OCI-M1 (cell line): ENCODE data around the gene SLC35C1.

Experiments
- DNase-seq: peaks from one replicate; lab custom pipeline; 2025; lab: John Stamatoyannopoulos, UW

The SLC35C1 gene

DNA sequence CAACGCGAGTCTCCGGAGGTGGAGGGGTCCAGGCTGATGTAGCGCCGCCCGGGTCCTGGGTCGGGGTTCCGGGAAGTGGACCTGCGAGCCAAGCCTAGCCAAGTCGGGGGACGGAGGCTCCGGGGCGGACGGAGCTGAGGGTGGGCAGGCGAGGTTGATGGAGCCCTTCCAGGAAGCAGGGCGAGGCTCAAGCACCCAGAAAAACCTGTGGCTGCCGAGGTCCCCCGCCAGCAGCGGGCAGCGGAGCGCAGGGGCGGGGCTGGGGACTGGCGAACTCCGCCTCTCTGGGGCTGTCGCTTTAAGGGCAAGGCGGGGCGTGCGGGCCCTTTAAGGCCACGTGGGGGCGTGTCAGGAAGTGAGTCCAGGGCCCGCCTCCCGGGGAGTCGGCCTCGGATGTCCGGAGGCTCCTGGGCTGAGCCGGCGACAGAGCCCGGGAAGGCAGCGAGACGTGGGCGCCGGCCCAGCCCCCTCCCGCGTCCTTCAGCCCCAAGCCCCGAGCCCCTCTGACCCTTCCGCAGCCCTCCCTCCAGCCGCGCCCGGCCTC, at the start of gene SLC35C1:
Gene SLC35C1 (plus strand): TSS at position 389 of the 544 bp plus-strand sequence. CDS start 653 bp downstream, outside the sequence.
- peak; percentile 96 for DNase-seq

DNA sequence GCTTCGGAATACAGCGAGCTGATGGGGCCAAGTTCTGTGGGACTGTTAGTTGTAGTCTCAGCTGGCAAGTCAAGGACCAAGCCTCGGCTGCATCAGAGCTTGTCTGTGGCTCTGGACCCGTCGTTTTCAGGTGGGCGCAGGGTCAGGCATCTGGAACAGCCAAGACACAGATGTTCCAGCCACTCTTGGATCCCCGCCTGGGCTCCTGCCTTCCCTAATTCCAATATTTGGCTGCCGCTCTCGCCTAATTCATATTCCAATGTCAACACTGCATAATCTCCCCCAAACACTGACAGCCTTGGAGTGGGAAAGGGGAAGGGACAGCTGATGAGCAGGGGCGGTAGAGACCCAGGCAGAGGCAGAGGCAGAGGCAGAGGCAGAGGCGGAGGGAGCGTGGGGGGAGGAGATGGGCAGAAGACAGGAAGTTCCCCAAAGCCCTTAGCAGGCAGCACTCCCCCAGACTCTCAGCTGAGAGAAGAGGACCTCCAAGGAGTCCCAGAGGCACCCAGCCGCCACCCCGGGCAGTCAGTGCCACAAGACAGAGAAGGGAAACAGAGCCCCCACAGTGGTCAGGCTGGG, 49.6 kb upstream of the SLC35C1 start:
- DNase-seq = no peak

DNA sequence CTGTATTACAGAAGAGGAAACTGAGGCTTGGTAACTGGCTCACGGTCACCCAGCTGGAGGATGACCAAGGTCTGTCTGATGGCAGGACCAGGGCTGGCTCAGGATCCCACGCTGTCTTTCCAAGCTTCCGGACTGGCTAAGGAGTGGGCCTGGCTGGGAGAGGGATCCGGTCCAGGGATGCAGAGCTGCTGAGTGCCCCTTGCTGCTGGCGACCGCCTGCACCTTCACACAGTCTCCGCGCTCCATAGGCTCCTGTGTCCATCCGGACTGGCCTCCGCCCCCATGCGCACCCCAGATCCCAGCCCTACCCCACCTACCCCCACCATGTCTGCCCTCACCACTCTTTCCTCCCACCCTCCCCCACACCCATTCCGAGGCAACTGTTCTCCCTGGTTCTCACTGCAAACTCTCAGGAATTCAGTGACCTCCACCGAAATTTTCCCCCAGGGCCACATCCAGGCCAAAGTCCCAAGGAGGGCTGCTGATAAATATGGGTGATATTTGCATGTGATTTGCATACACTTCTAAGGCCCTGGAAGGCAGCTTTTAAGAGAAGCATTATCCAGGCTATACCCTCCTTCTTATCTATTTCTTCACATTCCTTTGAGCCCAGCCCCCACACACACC, 48.5 kb upstream of the SLC35C1 start:
- DNase-seq = no peak

DNA sequence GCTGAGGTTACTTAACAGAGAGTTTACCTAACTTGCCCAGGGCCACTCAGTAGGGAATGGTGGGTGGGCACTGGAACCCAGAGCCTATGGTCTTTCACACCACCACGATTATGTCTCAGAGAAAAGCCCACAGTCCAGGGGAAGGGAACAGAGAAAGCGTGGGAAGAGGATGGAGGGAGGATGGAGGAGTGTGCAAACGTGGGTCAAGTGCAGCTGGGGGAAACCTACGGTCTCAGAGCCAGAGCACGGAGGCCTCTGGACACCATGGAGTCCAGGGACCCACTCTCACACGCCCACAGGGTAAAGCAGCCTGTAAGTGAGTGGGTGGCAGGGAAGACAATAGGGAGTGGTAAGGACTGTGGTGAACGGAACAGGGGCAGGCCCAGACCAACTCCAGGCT, 47.3 kb upstream of the SLC35C1 start:
- no peak for DNase-seq

DNA sequence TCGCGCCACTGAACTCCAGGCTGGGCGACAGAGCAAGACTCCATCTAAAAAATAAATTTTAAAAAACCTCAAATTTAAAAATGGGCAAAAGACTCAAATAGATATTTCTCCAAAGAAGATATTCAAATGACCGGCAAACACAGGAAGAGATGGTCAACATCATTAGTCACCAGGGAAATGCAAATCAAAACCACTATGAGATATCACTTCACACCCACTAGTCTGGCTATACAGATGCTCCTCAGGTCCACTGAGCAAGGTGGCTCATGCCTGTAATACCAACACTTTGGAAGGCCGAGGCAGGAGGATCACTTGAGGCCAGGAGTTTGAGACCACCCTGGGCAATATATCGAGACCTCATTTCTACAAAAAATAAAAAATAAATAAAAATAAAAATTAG, 43.3 kb upstream of the SLC35C1 start:
- no peak for DNase-seq

DNA sequence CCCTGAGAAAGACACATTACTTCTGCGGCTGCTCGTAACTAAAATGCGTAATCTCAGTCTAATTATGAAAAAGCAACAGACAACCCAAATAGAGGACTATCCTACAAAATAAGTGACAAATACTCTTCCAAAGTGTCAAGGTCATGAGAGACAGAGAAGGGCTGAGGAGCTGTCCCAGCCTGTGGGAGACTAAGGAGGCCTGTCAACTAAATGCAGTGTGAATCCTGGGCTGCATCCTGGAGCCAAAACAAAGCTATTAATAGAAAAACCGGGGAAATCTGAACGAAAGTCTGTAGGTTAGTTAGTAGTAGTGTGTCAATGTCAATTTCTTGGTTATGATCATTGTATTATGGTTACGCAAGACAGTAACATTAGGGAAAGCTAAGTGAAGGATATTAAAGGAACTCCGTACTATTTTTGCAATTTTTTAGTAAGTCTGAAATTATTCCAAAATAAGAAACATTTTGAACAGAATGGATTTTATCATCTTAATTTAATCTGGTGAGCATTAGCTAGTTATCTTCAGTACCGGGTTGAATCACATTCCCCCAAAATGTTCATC, 39.8 kb upstream of the SLC35C1 start:
- DNase-seq = no peak

DNA sequence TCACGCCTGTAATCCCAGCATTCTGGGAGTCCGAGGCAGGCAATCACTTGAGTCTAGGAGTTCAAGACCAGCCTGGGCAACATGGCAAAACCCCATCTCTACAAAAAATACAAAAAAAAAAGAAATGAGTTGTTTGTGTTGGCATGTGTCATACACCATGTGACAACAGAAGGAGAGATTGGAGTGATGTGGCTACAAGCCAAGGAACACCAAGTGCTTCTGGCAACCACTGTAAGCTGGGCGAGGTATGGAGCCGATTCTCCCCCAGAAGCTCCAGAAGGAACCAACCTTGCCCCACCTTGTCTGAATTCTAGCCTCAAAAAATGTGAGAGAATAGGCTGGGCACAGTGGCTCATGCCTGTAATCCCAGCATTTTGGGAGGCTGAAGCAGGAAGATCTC, 39.1 kb upstream of the SLC35C1 start:
- no peak for DNase-seq

DNA sequence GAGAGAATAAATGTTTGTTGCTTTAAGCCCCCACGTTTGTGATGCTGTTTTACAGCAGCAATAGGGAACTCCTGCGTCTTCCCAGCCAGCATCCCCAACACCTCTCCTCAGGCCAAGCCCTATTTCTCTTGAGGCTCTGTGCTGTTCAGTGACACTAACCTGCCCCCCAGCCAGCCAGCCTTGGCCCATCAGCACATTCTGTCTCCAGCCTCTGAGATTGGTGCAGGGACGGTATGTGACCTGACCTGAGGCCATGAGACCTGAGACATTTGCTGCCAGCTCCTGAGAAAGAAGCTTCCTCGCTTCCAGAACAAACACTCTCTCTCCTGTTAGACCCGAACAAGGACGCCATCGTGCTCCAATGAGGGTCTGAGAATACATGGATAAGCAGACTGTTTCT, 38.5 kb upstream of the SLC35C1 start:
- no peak for DNase-seq

DNA sequence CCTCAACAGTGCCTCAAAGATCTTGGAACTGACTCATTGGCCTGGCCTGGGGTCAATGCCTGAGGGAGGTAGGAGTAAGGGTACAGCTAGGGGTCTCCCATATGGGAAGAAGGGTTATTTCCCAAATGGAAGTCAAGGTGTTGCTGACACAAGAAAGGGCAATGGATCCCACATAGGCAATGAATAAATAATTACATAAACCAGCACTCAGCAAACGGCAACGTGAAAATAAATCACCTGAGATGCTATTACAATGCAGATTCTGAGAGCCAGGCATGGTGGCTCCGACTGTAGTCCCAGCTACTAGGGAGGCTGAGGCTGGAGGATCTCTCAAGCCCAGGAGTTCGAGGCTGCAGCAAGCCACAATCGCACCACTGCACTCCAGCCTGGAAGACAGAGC, 36.5 kb upstream of the SLC35C1 start:
- no peak for DNase-seq

DNA sequence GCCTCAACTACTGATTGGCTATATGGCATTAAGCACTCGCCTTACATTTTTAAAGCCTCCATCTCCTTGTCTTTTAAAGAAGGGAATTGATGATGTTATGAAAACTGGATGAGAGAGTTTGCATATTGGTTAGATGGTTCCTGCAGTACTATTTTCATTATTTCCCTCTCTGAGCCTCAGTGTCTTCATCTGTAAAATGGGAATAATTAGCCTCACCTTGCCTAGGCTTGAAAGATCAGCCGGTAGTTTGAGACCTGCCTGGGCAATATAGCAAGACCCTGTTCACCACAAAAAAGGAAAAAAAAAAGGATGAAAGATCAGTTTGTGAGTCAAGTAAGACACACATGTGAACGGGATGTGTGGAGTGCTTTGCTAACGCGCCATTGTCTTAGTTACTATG, 35.0 kb upstream of the SLC35C1 start:
- no peak for DNase-seq

DNA sequence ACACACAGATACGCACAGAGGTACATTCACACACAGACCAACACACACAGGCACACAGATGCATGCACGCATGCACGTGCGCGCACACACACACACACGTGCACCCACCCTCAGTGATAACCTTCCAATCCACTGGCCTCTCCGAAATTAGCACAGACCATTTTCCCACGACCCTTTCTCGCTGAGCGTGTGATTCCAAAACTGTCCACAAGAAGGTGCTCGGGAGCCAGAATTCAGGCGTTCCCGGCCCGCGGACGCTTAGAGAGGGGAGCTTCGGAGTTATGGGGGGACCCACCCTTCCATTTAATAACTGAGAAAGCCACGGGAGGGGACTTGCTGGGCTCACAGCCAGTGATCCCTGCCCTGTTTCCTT, 33.8 kb upstream of the SLC35C1 start:
- peak; percentile 81 for DNase-seq

DNA sequence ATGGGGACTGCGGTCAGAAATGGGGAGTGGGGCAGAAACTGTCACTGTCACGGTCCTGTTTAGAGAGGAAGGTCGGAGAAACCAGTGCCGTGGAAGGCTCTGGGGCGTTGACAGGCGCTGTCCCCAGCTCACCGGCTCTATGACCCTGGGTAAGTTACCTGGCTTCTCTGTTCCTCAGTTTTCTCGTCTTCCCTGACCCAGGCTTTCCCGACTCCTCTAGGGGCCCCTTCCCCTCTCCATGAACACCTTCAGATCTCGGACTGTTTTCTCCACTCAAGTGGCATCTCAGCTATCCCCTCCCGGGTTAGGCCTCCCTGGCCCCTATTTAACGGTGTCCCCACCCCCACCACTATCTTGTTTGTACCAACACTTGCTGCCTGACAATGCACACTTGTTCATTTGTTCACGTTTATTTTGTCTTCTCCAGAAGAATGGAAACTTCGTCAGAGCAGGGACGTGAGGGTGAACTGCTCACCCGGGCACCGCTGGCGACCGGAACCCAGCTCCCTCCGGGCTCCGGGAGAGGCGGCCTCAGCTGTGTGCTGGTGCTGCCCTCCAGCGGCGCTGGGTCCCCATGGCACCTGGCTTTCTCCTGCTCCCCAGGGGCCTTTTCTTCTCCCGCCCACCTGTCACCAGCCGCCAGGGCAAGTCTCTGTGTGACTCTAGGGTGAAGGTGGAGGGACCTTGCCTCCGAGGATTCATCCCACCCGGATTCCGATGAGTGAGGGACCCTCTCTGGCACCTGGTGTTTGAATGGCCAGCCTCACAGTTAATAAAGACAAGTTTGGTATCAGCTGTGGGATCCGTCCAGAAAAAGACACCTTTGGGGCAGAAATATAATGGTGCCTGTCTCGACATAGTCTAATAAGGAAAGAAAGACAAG, 33.1 kb upstream of the SLC35C1 start:
- DNase-seq = peak; percentile 89

DNA sequence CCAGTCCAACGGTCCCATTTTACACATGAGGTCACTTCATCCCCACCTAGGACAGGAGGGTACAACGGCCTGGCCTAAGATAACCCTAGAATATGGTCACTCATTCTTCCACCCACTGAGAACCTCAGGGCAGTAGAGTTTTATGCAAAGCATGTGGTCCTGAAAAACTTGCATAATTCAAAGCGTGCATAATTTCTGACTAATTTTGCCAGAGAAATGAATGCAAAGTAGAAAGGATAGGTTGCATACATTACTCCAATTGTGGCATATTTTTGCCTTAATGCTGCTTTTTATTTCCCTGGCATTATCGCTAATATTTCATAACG, 32.5 kb upstream of the SLC35C1 start:
- DNase-seq = no peak

DNA sequence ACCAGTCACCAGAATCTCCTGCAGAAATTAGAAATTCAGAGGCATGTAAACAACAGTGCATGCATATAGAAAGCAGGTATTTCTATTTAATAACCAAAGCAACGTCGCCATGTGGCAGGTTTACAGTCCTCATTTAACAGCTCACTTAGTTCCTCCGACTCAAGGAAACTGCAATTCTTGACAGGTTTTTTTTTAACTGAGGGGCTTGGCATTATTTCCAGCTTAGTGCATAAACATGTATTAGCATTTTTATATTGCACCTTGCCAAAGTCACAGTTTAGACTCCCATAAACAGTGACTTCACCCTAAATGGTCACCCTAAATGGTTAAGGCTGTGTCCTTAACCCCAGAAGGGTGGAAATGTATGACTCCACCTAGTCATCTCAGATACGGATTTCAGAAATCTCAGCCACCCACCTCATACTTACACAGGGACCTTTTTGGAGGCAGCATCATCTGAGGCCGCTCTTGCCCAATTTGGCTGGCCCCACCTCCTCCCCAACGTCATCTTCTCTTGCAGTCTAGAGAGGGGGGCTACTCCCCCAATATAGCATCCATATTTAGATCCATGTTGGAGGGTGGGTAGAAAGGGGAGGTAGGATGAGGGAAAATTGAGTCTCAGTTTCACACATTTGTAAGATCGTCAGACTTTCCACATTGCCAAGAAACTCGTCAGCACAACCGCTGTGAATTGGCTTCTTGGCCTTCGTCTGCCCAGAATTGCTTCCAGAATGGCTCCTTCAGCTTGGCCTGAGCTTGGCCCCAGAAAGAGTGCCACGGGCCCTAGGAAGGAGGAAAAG, 31.8 kb upstream of the SLC35C1 start:
- DNase-seq = no peak

DNA sequence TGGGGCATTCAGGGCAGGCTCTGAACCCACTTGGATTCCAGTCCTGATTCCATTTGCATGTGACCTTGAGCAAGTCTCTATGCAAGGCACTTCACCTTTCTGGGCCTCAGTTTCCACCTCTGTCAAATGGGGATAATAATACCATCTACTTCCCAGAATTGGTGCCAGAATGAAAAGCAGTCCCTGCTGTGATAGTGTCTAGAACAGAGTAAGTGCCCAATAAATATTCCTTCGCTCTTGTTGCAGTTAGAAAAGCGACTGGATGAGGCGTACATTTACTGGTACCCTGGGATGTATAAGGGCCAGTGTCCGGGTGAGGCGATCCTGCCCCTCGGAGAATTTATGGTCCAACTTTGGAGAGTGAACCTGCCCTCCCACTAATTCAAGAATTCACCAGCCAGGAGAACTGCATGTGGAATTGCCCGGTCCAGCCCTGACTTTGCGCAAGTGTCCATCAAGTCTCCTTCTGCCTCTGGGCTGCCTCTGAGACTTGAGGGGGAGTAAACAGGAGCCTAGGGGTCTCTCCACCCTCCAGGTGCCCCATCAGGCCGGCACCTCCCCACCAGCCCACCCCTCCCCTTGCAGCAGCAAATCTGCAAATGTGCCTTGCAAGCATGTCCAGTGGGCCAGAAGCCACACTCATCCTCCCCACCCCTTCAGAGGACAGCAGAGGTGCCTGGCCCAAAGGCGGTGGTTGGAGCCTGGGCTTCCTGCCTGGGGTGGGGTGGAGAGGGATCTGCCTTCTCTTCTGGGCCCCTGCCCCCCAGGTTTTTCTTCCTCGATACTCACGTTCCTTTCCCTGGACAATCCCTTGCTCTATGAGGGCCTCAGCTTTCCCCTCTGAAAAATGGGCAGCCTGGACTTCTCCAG, 30.9 kb upstream of the SLC35C1 start:
- DNase-seq = no peak

DNA sequence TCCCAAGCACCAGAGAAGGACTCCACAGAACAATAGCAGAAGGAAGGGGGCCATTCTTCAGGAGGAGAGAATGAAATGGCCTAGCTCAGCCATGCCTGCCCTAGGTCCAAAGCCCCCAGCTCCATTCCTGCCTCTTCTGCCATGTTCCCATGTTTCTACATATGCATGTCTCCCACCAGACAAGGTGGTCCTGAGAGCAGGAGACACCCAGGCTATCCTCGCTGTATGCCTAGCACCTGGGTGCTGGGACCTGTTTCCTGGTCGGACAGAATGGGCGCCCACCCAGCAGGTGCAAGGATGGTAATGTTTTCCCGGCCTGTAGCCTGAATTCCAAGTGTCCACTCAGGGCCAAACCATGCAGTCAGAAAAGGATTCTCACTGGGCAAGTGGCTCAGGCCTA, 30.2 kb upstream of the SLC35C1 start:
- no peak for DNase-seq

DNA sequence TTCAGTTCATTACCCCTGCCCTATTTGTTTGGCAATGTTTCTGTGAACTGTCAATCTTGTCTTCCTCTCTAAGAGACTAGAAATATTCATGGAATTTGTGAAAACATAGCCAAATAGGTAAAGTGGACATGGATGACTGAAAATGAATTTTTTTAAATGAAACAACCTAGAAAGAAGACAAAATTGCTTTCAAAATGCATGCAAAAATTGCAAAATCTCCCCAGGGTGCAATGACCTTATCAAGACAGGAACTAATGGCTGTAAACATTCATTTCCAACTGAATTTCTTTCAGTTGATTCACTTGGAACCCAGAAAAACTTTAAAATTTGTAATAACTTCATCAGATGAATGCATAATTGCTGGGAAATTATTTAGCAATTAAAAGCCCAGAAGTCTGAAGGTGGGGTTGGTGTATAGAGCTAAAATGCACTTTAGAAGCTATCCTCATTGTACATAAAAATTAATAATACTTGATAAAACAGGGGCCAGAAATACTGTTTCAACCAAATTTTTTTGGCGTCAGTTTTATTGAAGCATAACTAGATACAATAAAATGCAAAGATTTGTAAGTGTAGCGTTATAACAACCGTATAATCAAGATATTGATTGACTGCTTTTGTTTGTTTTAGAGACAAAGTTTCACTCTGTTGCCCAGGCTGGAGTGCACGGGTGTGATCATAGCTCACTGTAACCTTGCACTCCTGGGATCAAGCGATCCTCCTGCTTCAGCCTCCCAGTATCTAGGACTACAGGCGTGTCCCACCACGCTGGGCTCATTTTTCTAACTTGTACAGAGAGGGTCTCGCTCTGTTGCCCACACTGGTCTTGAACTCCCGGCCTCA, 27.6 kb upstream of the SLC35C1 start:
- no peak for DNase-seq

DNA sequence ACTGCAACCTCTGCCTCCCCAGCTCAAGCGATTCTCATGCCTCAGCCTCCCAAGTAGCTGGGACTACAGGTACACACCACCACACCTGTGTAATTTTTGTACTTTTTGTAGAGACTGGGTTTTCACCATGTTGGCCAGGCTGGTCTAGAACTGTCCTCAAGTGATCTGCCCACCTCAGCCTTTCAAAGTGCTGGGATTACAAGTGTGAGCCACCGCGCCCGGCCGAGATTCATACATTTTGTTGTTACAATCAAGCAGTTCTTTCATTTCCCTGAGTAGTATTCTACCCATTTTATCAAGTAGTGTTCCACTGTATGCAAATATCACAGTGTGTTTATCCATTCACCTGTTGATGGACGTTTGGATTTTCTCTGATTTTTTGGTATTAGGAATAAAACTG, 26.6 kb upstream of the SLC35C1 start:
- DNase-seq = no peak

DNA sequence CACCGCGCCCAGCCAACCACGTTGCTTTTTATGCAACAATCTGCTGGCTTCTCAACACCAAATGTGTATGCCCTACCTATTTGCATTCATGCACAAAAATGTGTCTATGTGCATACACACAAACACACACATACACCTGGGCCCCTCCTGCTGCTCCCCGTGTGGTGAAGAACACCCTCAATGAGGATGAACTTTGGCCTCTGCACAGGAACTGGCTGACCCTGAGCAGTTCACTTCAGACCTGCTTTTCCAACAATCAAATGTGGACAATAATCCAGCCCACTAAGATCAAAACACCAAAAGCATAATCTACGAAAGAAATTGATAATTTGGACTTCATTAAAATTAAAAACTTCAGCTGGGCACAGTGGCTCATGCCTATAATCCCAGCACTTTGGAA, 25.3 kb upstream of the SLC35C1 start:
- no peak for DNase-seq

DNA sequence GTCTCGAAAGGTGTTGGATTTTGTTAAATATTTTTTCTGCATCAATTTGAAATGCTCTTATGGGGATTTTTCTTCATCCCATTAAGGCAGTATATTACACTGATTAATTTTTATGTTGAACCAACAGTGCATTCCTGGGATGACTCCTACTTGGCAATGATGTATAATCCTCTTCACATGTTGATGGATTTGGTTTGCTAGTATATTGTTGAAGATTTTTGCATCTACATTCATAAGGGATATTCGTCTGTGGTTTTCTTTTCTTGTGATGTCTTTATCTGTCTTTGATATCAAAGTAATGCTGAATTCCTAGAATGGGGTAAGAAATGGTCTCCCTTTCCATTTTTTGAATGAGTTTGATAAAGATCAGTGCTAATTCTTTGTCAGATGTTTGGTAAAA, 18.7 kb upstream of the SLC35C1 start:
- no peak for DNase-seq
